ENCODE data around the gene LRRFIP1.
A peak's percentile ranks its signal among the peaks of the same experiment; 100 is the strongest.

- TF ChIP-seq POLR2AphosphoS5 (IDR thresholded peaks at IDR 0.05; ENCODE audit: low read depth, low read length): no peak
- TF ChIP-seq POLR2A (IDR thresholded peaks at IDR 0.05; ENCODE audit: low read depth, low read length): no peak
- peak; percentile 47; the same call in 1 of the 2 replicates for TF ChIP-seq POU2F2 (IDR thresholded peaks at IDR 0.05; ENCODE audit: low read depth, low read length)
- TF ChIP-seq TAF1 (IDR thresholded peaks at IDR 0.05; ENCODE audit: low read depth, low read length): no peak
Measured at GRCh38 chr2:237752761-237753165, 125.4 kb downstream of the LRRFIP1 start.
